Esophagus squamous epithelium (tissue), 4 donors: ENCODE measurements around the gene NOXA1.

Source experiments
- POLR2A ChIP-seq, 4 donors: fragments of 450-650 bp; IDR thresholded peaks; one replicate each; pipeline ENCODE4 v1.6.1; 2017; ENCODE audit warnings: antibody characterized with exemption in 4 of 4, mild to moderate bottlenecking in 4 of 4, moderate library complexity in 3 of 4
- TF ChIP-seq, protein P1 (sequence below), 6 experiments: fragments of 450-650 bp in 4 of 6; fragments of 200-600 bp in 2 of 6; sonication (generic) in 2 of 6; IDR thresholded peaks; one replicate each; pipeline ENCODE4 v1.5.1; 2016 to 2019; ENCODE audit warnings: antibody characterized with exemption in 6 of 6, mild to moderate bottlenecking in 4 of 6, moderate library complexity in 4 of 6

DNA sequence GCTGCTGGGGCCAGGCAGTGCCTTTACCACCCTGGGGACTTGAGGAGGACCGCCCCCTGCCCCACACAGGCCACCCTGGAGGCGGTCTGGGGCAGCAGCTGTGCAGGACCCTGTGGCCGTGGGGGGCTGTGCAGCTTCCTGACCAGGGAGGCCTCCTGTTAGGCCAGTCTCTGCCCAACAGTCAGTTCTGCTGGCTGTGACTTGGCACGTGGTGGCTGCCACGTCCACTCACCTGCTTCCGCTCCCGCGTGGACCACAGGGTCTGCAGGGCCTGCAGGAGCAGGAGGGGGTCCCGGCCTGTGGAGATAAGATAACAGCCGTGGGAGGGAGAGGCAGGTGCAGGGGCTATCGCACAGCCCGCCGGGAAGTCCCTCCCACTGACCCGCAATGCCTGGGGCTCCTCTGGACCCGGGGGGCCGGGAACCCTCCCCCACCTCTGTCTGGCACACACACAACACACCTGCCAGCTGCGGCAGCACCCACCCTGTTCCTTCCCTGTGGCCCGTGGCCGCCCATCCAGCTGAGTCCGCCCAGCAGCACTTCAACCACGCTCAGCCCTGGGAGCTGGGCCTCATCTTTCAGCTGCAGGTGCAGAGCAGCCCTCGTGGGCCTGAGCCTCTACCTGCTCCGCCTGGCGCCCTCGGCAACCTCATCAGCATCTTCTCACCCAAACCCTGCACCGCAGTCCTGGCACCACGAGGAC, 40.0 kb upstream of the NOXA1 start:
- TF ChIP-seq, protein P1, sequence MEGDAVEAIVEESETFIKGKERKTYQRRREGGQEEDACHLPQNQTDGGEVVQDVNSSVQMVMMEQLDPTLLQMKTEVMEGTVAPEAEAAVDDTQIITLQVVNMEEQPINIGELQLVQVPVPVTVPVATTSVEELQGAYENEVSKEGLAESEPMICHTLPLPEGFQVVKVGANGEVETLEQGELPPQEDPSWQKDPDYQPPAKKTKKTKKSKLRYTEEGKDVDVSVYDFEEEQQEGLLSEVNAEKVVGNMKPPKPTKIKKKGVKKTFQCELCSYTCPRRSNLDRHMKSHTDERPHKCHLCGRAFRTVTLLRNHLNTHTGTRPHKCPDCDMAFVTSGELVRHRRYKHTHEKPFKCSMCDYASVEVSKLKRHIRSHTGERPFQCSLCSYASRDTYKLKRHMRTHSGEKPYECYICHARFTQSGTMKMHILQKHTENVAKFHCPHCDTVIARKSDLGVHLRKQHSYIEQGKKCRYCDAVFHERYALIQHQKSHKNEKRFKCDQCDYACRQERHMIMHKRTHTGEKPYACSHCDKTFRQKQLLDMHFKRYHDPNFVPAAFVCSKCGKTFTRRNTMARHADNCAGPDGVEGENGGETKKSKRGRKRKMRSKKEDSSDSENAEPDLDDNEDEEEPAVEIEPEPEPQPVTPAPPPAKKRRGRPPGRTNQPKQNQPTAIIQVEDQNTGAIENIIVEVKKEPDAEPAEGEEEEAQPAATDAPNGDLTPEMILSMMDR (IDR thresholded peaks at IDR 0.05): no peak
- no peak for TF ChIP-seq POLR2A (IDR thresholded peaks at IDR 0.05)
